SK-N-SH treated with all-trans-retinoic acid at 6 μM for 48 hours (cell line): Measurements from ENCODE around the gene CCNB2.

Experiments used
- TCF4 ChIP-seq: fragments of 250-450 bp; sonication (Bioruptor Pico); IDR thresholded peaks from 2 replicates; pipeline ENCODE4 v1.8.0; 2021; ENCODE audit warnings: mild to moderate bottlenecking, moderate library complexity, borderline replicate concordance
- ZFP3 ChIP-seq: fragments of 250-450 bp; sonication (Bioruptor Pico); IDR thresholded peaks from 2 replicates; pipeline ENCODE4 v1.5.0; 2020; ENCODE audit warnings: mild to moderate bottlenecking, moderate library complexity
- ZNF565 ChIP-seq: fragments of 450-650 bp; formaldehyde crosslinking; conservative IDR thresholded peaks from 2 replicates; pipeline ENCODE4 v1.5.0; 2020; ENCODE audit warnings: low read depth, mild to moderate bottlenecking, moderate library complexity

DNA sequence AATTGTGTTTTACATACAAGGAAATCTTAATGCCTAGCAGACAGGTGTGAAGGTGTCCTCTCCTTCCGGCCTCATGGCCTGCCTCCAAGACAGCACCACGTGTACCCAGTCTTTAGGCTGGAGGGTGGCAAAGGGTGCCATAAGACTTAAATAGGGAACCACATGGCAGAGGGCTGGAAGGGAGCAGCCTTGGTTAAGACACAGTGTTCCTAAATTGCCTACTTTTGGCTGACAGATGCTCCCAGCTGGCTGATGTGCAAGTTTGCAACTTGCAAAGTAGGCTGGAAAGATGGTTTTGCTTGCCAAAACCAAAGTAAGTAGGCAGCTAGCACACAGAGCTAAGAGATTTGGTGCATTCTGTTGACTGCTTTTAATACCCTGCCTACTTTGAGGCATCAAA, 45.2 kb downstream of the CCNB2 start:
- TF ChIP-seq TCF4 (CRISPR knock-in tag), result no peak
- TF ChIP-seq ZFP3 (CRISPR knock-in tag), result no peak
- TF ChIP-seq ZNF565 (CRISPR knock-in tag), result no peak
